Measurements from ENCODE around the gene MSI2.
"Not testable (repeated sequence)": the region's sequence is repeated elsewhere in the genome, so short reads cannot be mapped to it uniquely, and the experiment has no call there.

MSI2 gene

GRCh38 chr17:57255776-57256681 lies at the start of gene MSI2:
Gene MSI2 (plus strand): TSS chr17:57256523. CDS start chr17:57256743, 220 bp downstream.
- peak; percentile 86 for DNase-seq (ENCODE audit: low spot score)

GRCh38 chr17:57206928-57207327 lies 49.4 kb upstream of the MSI2 start:
- DNase-seq (ENCODE audit: low spot score), result no peak

GRCh38 chr17:57207396-57207795 lies 48.9 kb upstream of the MSI2 start:
- no peak for DNase-seq (ENCODE audit: low spot score)

GRCh38 chr17:57210224-57210553 lies 46.1 kb upstream of the MSI2 start:
- DNase-seq (ENCODE audit: low spot score), result no peak

GRCh38 chr17:57210972-57211411 lies 45.3 kb upstream of the MSI2 start:
- DNase-seq (ENCODE audit: low spot score), result no peak

GRCh38 chr17:57211543-57211942 lies 44.8 kb upstream of the MSI2 start:
- DNase-seq (ENCODE audit: low spot score), result peak; percentile 43

GRCh38 chr17:57213180-57213825 lies 43.0 kb upstream of the MSI2 start:
- DNase-seq (ENCODE audit: low spot score), result no peak

- DNase-seq (ENCODE audit: low spot score), result peak; percentile 49
These were observed 41.0 kb upstream of the MSI2 start for GRCh38 chr17:57215317-57215716.

GRCh38 chr17:57221366-57222350 lies 34.7 kb upstream of the MSI2 start:
- DNase-seq (ENCODE audit: low spot score), result no peak

GRCh38 chr17:57222422-57222821 lies 33.9 kb upstream of the MSI2 start:
- DNase-seq (ENCODE audit: low spot score), result not testable (repeated sequence)

GRCh38 chr17:57225127-57225526 lies 31.2 kb upstream of the MSI2 start:
- no peak for DNase-seq (ENCODE audit: low spot score)

- no peak for DNase-seq (ENCODE audit: low spot score)
These were observed 29.5 kb upstream of the MSI2 start for GRCh38 chr17:57226793-57227192.

- DNase-seq (ENCODE audit: low spot score), result no peak
These were observed 27.4 kb upstream of the MSI2 start for GRCh38 chr17:57228911-57229310.

- DNase-seq (ENCODE audit: low spot score), result no peak
These were observed 22.1 kb upstream of the MSI2 start for GRCh38 chr17:57234061-57234738.

- no peak for DNase-seq (ENCODE audit: low spot score)
These were observed 21.6 kb upstream of the MSI2 start for GRCh38 chr17:57234739-57235092.

- no peak for DNase-seq (ENCODE audit: low spot score)
These were observed 21.2 kb upstream of the MSI2 start for GRCh38 chr17:57235124-57235523.

- DNase-seq (ENCODE audit: low spot score), result no peak
These were observed 19.5 kb upstream of the MSI2 start for GRCh38 chr17:57236686-57237299.

- DNase-seq (ENCODE audit: low spot score), result no peak
These were observed 15.7 kb upstream of the MSI2 start for GRCh38 chr17:57240648-57241047.

- DNase-seq (ENCODE audit: low spot score), result no peak
These were observed 14.2 kb upstream of the MSI2 start for GRCh38 chr17:57242148-57242547.

- peak; percentile 67 for DNase-seq (ENCODE audit: low spot score)
These were observed 13.1 kb upstream of the MSI2 start for GRCh38 chr17:57243171-57243622.

GRCh38 chr17:57245786-57246185 lies 10.5 kb upstream of the MSI2 start:
- no peak for DNase-seq (ENCODE audit: low spot score)
